Hepatocyte (in vitro differentiated cells): ENCODE results near the gene SLC15A5. TPM values are rescaled to one million over a fixed set of nuclear protein-coding genes. Genes with fewer than 3 reads are reported as not detected.

Experiments used
- DNase-seq: peaks from one replicate; pipeline ENCODE4 v3.0.0-alpha.2; 2016; ENCODE audit warnings: low spot score
- H2AFZ ChIP-seq: fragments of 200-600 bp; sonication (generic); 2 replicates; pipeline ENCODE4 v1.6.0; 2016; ENCODE audit warnings: antibody characterized with exemption, mild to moderate bottlenecking
- H3K27ac ChIP-seq: fragments of 200-600 bp; sonication (generic); 2 replicates; pipeline ENCODE4 v1.5.1; 2016; ENCODE audit warnings: mild to moderate bottlenecking
- H3K27me3 ChIP-seq: fragments of 200-600 bp; sonication (generic); 2 replicates; pipeline ENCODE4 v1.6.1; 2016
- H3K36me3 ChIP-seq: fragments of 200-600 bp; sonication (generic); replicated peaks from 2 replicates; pipeline ENCODE4 v1.5.1; 2016; ENCODE audit warnings: low read depth; ENCODE audit not compliant: insufficient read depth
- H3K4me1 ChIP-seq: fragments of 200-600 bp; sonication (generic); 2 replicates; pipeline ENCODE4 v1.5.1; 2016; ENCODE audit warnings: mild to moderate bottlenecking, moderate library complexity; ENCODE audit not compliant: insufficient read depth
- H3K4me2 ChIP-seq: fragments of 200-600 bp; sonication (generic); 2 replicates; pipeline ENCODE4 v1.6.0; 2016
- H3K4me3 ChIP-seq: fragments of 200-600 bp; sonication (generic); 2 replicates; pipeline ENCODE4 v1.5.1; 2016; ENCODE audit warnings: mild to moderate bottlenecking
- H3K79me2 ChIP-seq: fragments of 200-600 bp; sonication (generic); 2 replicates; pipeline ENCODE4 v1.6.0; 2017; ENCODE audit warnings: mild to moderate bottlenecking
- H3K9me2 ChIP-seq: fragments of 200-600 bp; sonication (generic); replicated peaks from 2 replicates; pipeline ENCODE4 v1.6.0; 2017; ENCODE audit warnings: mild to moderate bottlenecking; ENCODE audit not compliant: insufficient read depth
- H3K9me3 ChIP-seq: fragments of 200-600 bp; sonication (generic); 2 replicates; pipeline ENCODE4 v1.5.1; 2016; ENCODE audit warnings: low read depth, mild to moderate bottlenecking
- H4K20me1 ChIP-seq: fragments of 200-600 bp; sonication (generic); 2 replicates; pipeline ENCODE4 v1.6.0; 2016; ENCODE audit warnings: mild to moderate bottlenecking; ENCODE audit not compliant: insufficient read depth, poor library complexity, severe bottlenecking
- CTCF ChIP-seq: fragments of 200-600 bp; sonication (generic); IDR thresholded peaks from 2 replicates; pipeline ENCODE4 v1.5.1; 2016; ENCODE audit warnings: antibody characterized with exemption, mild to moderate bottlenecking; ENCODE audit not compliant: poor library complexity
- EZH2 ChIP-seq: fragments of 200-600 bp; sonication (generic); IDR thresholded peaks from 2 replicates; pipeline ENCODE4 v1.6.1; 2016; ENCODE audit warnings: antibody characterized with exemption, mild to moderate bottlenecking, borderline replicate concordance
- EZH2phosphoT487 ChIP-seq: fragments of 200-600 bp; sonication (generic); IDR thresholded peaks from one replicate; pipeline ENCODE4 v1.6.1; 2018; ENCODE audit warnings: antibody characterized with exemption, mild to moderate bottlenecking, low read depth, moderate library complexity; ENCODE audit not compliant: unreplicated experiment, severe bottlenecking
- WGBS: methylation state at CpG from one replicate; pipeline ENCODE4 v1.1.6; 2016; ENCODE audit warnings: low lambda C conversion rate; ENCODE audit errors: missing lambda C conversion rate; 5-methylcytosine and 5-hydroxymethylcytosine counted together
- polyA plus RNA-seq: library from polyadenylated mRNA; unstranded; fragments of >200 nt; fragmentation: Nextera tagmentation; extraction: Ambion mirVana; gene quantifications from 2 replicates; pipeline ENCODE4 v1.2.1, GENCODE V29; 2016
- total RNA-seq: library from RNA; depleted of rRNA; stranded (reverse); fragments of >200 nt; gene quantifications from 2 replicates; pipeline ENCODE4 v1.2.3, GENCODE V29; 2014

Gene SLC15A5
- total and polyA plus RNA-seq, 2 experiments from 2014 or later = 0.10 TPM; not detected in 1

GRCh38 chr12:16246264-16246663, 31.2 kb downstream of the SLC15A5 start:
- no peak for DNase-seq
- H3K27me3 ChIP-seq = no peaks in the 10 kb centered on the region
- H4K20me1 ChIP-seq = no peaks in the 10 kb centered on the region
- H3K36me3 ChIP-seq = no peaks in the 10 kb centered on the region
- peak overlapping the region; percentile 16 for H3K27ac ChIP-seq
- 64% methylated on average over 1 of the region's 1 CpG for WGBS
- no peak overlapping the region for H2AFZ ChIP-seq
- no peak overlapping the region for H3K4me3 ChIP-seq
- H3K9me2 ChIP-seq = no peaks in the 10 kb centered on the region
- H3K79me2 ChIP-seq = no peaks in the 10 kb centered on the region
- H3K4me2 ChIP-seq = no peak overlapping the region
- no peaks in the 10 kb centered on the region for H3K9me3 ChIP-seq
- TF ChIP-seq EZH2 (no peak), EZH2phosphoT487 (no peak)
- no peaks in the 10 kb centered on the region for H3K4me1 ChIP-seq

GRCh38 chr12:16245209-16245608, 32.3 kb downstream of the SLC15A5 start:
- peak; percentile 6 for DNase-seq
- Histone ChIP-seq H3K79me2 (no peaks in the 10 kb centered on the region), H3K9me2 (no peaks in the 10 kb centered on the region), H3K4me1 (no peaks in the 10 kb centered on the region), H4K20me1 (no peaks in the 10 kb centered on the region), H3K27ac (no peak overlapping the region), H3K27me3 (no peaks in the 10 kb centered on the region), H3K4me3 (no peak overlapping the region), H3K9me3 (no peaks in the 10 kb centered on the region), H2AFZ (no peak overlapping the region), H3K4me2 (peak overlapping the region; percentile 30), H3K36me3 (no peaks in the 10 kb centered on the region)
- TF ChIP-seq EZH2 (no peak), EZH2phosphoT487 (no peak), CTCF (no peak)
- WGBS = 60% methylated on average over 3 of the region's 3 CpGs

DNA sequence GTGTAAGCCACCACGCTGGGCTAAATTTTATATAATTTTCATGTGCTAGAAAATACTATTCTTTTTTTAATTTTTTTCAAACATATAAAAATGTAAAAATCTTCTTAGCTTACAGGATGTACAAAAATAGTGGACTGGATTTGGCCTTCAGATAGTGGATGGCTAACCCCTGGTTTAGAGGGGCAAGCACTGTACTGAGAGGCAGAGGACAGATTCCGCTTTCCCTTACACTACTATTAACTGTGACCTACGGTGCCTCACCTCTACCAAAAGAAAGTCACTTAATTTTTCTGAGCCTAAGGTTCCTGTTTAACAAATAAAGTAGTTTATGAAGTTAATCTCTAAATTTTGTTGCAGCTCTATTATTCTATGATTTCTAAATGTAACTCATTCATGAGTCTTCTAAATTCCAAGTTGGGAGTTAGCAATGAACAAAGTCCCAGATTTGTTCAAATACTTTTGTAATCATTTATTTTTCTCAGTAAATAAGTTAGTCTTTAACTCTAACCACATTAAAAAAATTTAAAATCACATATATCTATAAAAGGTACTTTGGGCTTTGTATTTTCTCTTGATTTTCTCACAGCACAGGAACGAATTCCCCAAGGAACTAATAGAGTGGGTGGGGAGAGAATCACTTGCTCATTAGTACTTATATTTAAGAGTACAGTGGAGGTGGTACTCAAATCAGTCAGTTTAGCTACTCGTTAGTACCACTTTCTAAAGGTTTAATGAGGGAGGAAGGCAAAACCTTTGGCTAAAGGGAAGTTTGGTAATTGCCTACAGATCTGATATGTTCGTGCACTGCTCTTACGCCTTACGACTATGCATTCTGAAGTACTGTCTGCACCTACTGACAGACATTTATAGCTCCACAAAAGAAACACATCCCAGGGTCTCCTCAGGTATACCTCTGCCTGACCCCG, 33.7 kb downstream of the SLC15A5 start:
- Histone ChIP-seq H3K4me1 (no peaks in the 10 kb centered on the region), H3K27me3 (no peaks in the 10 kb centered on the region), H4K20me1 (no peaks in the 10 kb centered on the region), H3K4me3 (no peak overlapping the region), H3K36me3 (no peaks in the 10 kb centered on the region), H2AFZ (no peak overlapping the region), H3K9me2 (no peaks in the 10 kb centered on the region), H3K4me2 (no peak overlapping the region), H3K9me3 (no peaks in the 10 kb centered on the region), H3K27ac (no peak overlapping the region), H3K79me2 (no peaks in the 10 kb centered on the region)
- 85% methylated on average over 9 of the region's 9 CpGs for WGBS
- no peak for DNase-seq
- TF ChIP-seq EZH2 (no peak), EZH2phosphoT487 (no peak), CTCF (no peak)

GRCh38 chr12:16241346-16241745, 36.1 kb downstream of the SLC15A5 start:
- H3K27ac ChIP-seq = no peak overlapping the region
- H3K9me3 ChIP-seq = no peaks in the 10 kb centered on the region
- TF ChIP-seq CTCF = no peak
- no peak for TF ChIP-seq EZH2
- no peak for TF ChIP-seq EZH2phosphoT487
- H3K36me3 ChIP-seq = no peaks in the 10 kb centered on the region
- H3K27me3 ChIP-seq = no peaks in the 10 kb centered on the region
- no peak for DNase-seq
- H3K9me2 ChIP-seq = no peaks in the 10 kb centered on the region
- WGBS = 89% methylated on average over 4 of the region's 4 CpGs
- no peaks in the 10 kb centered on the region for H4K20me1 ChIP-seq
- no peak overlapping the region for H2AFZ ChIP-seq
- H3K79me2 ChIP-seq = no peaks in the 10 kb centered on the region
- H3K4me3 ChIP-seq = no peak overlapping the region
- H3K4me2 ChIP-seq = no peak overlapping the region
- H3K4me1 ChIP-seq = no peaks in the 10 kb centered on the region
